ENCODE results near the gene FARS2.

- TF ChIP-seq ZNF549 (CRISPR knock-in tag; IDR thresholded peaks at IDR 0.05) (no peak), CTCF (CRISPR knock-in tag; IDR thresholded peaks at IDR 0.05) (no peak), EP300 (IDR thresholded peaks at IDR 0.05; ENCODE audit: low read depth in 2 of 2, low read length in 2 of 2) (no peak), EP300 (CRISPR knock-in tag; IDR thresholded peaks at IDR 0.05; ENCODE audit: borderline replicate concordance) (no peak), ZNF282 (IDR thresholded peaks at IDR 0.05; ENCODE audit: partially characterized antibody) (no peak), PITX1 (CRISPR knock-in tag; IDR thresholded peaks at IDR 0.05) (no peak), SMAD1 (CRISPR knock-in tag; IDR thresholded peaks at IDR 0.05; ENCODE audit: borderline replicate concordance, low read depth) (no peak)
Observed at GRCh38 chr6:5461365-5461764, 200.1 kb downstream of the FARS2 start.

Measured in HepG2 (cell line).